Activated naive CD8-positive, alpha-beta T cell treated with anti-CD3 and anti-CD28 coated beads, Interleukin-2, amount 50 U/mL, for 24 hours (primary cell): Measurements from ENCODE around the gene GEMIN7.

Experiments
- ATAC-seq: fragments of 150-1000 bp; cut with Tn5 transposase; one replicate; pipeline ENCODE4 v1.10.0; 2021
- DNase-seq: peaks from one replicate; pipeline ENCODE4 v3.0.0; 2021
- H3K27ac Mint-ChIP-seq: one replicate; pipeline ENCODE4 v1.8.0; 2021; ENCODE audit warnings: mild to moderate bottlenecking, mixed read lengths
- H3K27me3 Mint-ChIP-seq: one replicate; pipeline ENCODE4 v1.8.0; 2021; ENCODE audit warnings: mixed read lengths
- H3K36me3 Mint-ChIP-seq: one replicate; pipeline ENCODE4 v1.8.0; 2021; ENCODE audit warnings: low read depth, mixed read lengths
- H3K4me1 Mint-ChIP-seq: one replicate; pipeline ENCODE4 v1.8.0; 2021; ENCODE audit warnings: mixed read lengths
- H3K4me3 Mint-ChIP-seq: one replicate; pipeline ENCODE4 v1.8.0; 2021; ENCODE audit warnings: mild to moderate bottlenecking, moderate library complexity, mixed read lengths
- H3K9me3 Mint-ChIP-seq: one replicate; pipeline ENCODE4 v1.8.0; 2021; ENCODE audit warnings: mixed read lengths

Gene GEMIN7

GRCh38 chr19:45050036-45050435 lies 29.0 kb upstream of the GEMIN7 start:
- no peak overlapping the region for H3K4me3 Mint-ChIP-seq
- ATAC-seq: no peak
- no peak overlapping the region for H3K27ac Mint-ChIP-seq

GRCh38 chr19:45051929-45052579 lies 27.0 kb upstream of the GEMIN7 start:
- no peaks in the 10 kb centered on the region for H3K9me3 Mint-ChIP-seq
- peak overlapping the region; percentile 1 for H3K27ac Mint-ChIP-seq
- no peak overlapping the region for H3K4me3 Mint-ChIP-seq
- peaks cover 26% of the 10 kb centered on the region for H3K4me1 Mint-ChIP-seq
- ATAC-seq: peak; percentile 37
- DNase-seq: no peak
- no peaks in the 10 kb centered on the region for H3K27me3 Mint-ChIP-seq
- peaks cover 18% of the 10 kb centered on the region for H3K36me3 Mint-ChIP-seq

More at GRCh38 chr19:45050036-45050435, 29.0 kb upstream of the GEMIN7 start:
- no peak for DNase-seq
- Mint-ChIP-seq H3K27me3 (no peaks in the 10 kb centered on the region), H3K9me3 (no peaks in the 10 kb centered on the region), H3K4me1 (peaks cover 45% of the 10 kb centered on the region), H3K36me3 (peaks cover 32% of the 10 kb centered on the region)

GRCh38 chr19:45056831-45057230 lies 22.2 kb upstream of the GEMIN7 start:
- peaks cover 4% of the 10 kb centered on the region for H3K4me1 Mint-ChIP-seq
- no peaks in the 10 kb centered on the region for H3K27me3 Mint-ChIP-seq
- peaks cover 33% of the 10 kb centered on the region for H3K36me3 Mint-ChIP-seq
- no peaks in the 10 kb centered on the region for H3K9me3 Mint-ChIP-seq
- no peak overlapping the region for H3K27ac Mint-ChIP-seq
- H3K4me3 Mint-ChIP-seq: no peak overlapping the region
- no peak for ATAC-seq
- no peak for DNase-seq

GRCh38 chr19:45057444-45057843 lies 21.6 kb upstream of the GEMIN7 start:
- Mint-ChIP-seq H3K27me3 (no peaks in the 10 kb centered on the region), H3K27ac (no peak overlapping the region), H3K4me3 (no peak overlapping the region), H3K9me3 (no peaks in the 10 kb centered on the region), H3K36me3 (peaks cover 30% of the 10 kb centered on the region), H3K4me1 (no peaks in the 10 kb centered on the region)
- ATAC-seq: no peak
- no peak for DNase-seq

- DNase-seq: no peak
- Mint-ChIP-seq H3K27ac (no peak overlapping the region), H3K27me3 (no peaks in the 10 kb centered on the region), H3K4me1 (no peaks in the 10 kb centered on the region), H3K9me3 (no peaks in the 10 kb centered on the region), H3K4me3 (no peak overlapping the region), H3K36me3 (peaks cover 30% of the 10 kb centered on the region)
- ATAC-seq: no peak
Measured at GRCh38 chr19:45058622-45059159, 20.4 kb upstream of the GEMIN7 start.

GRCh38 chr19:45059258-45059965 lies 19.6 kb upstream of the GEMIN7 start:
- Mint-ChIP-seq H3K27ac (no peak overlapping the region), H3K9me3 (no peaks in the 10 kb centered on the region), H3K27me3 (no peaks in the 10 kb centered on the region), H3K4me3 (no peak overlapping the region), H3K36me3 (peaks cover 25% of the 10 kb centered on the region), H3K4me1 (no peaks in the 10 kb centered on the region)
- DNase-seq (peak; percentile 85), ATAC-seq (peak; percentile 89)

GRCh38 chr19:45061965-45062364 lies 17.1 kb upstream of the GEMIN7 start:
- Mint-ChIP-seq H3K36me3 (peaks cover 21% of the 10 kb centered on the region), H3K9me3 (no peaks in the 10 kb centered on the region)

GRCh38 chr19:45063851-45064801 lies 14.9 kb upstream of the GEMIN7 start:
- H3K4me3 Mint-ChIP-seq: no peak overlapping the region
- ATAC-seq (no peak), DNase-seq (no peak)
- H3K36me3 Mint-ChIP-seq: peaks cover 16% of the 10 kb centered on the region
- H3K9me3 Mint-ChIP-seq: no peaks in the 10 kb centered on the region
- no peaks in the 10 kb centered on the region for H3K4me1 Mint-ChIP-seq
- H3K27ac Mint-ChIP-seq: no peak overlapping the region
- no peaks in the 10 kb centered on the region for H3K27me3 Mint-ChIP-seq

More at GRCh38 chr19:45061965-45062364, 17.1 kb upstream of the GEMIN7 start:
- ATAC-seq (no peak), DNase-seq (no peak)
- Mint-ChIP-seq H3K4me1 (no peaks in the 10 kb centered on the region), H3K27me3 (no peaks in the 10 kb centered on the region), H3K27ac (no peak overlapping the region), H3K4me3 (no peak overlapping the region)

GRCh38 chr19:45066921-45067661 lies 12.0 kb upstream of the GEMIN7 start:
- Mint-ChIP-seq H3K9me3 (no peaks in the 10 kb centered on the region), H3K27me3 (no peaks in the 10 kb centered on the region), H3K4me1 (no peaks in the 10 kb centered on the region), H3K27ac (no peak overlapping the region), H3K36me3 (peaks cover 11% of the 10 kb centered on the region), H3K4me3 (no peak overlapping the region)
- DNase-seq (no peak), ATAC-seq (no peak)

GRCh38 chr19:45068041-45068440 lies 11.0 kb upstream of the GEMIN7 start:
- DNase-seq: no peak
- Mint-ChIP-seq H3K4me1 (peaks cover 1% of the 10 kb centered on the region), H3K9me3 (no peaks in the 10 kb centered on the region), H3K4me3 (no peak overlapping the region), H3K27ac (no peak overlapping the region), H3K27me3 (no peaks in the 10 kb centered on the region), H3K36me3 (peaks cover 8% of the 10 kb centered on the region)
- ATAC-seq: no peak

GRCh38 chr19:45069056-45069455 lies 10.0 kb upstream of the GEMIN7 start:
- peaks cover 2% of the 10 kb centered on the region for H3K4me1 Mint-ChIP-seq
- H3K9me3 Mint-ChIP-seq: no peaks in the 10 kb centered on the region
- no peak for ATAC-seq
- peaks cover 8% of the 10 kb centered on the region for H3K36me3 Mint-ChIP-seq
- DNase-seq: no peak
- no peak overlapping the region for H3K27ac Mint-ChIP-seq
- H3K27me3 Mint-ChIP-seq: no peaks in the 10 kb centered on the region
- no peak overlapping the region for H3K4me3 Mint-ChIP-seq

- DNase-seq (no peak), ATAC-seq (no peak)
- peaks cover 9% of the 10 kb centered on the region for H3K4me1 Mint-ChIP-seq
- no peak overlapping the region for H3K4me3 Mint-ChIP-seq
- H3K27ac Mint-ChIP-seq: no peak overlapping the region
- peaks cover 8% of the 10 kb centered on the region for H3K36me3 Mint-ChIP-seq
- H3K27me3 Mint-ChIP-seq: no peaks in the 10 kb centered on the region
- no peaks in the 10 kb centered on the region for H3K9me3 Mint-ChIP-seq
Measured at GRCh38 chr19:45070214-45070613, 8.8 kb upstream of the GEMIN7 start.

- Mint-ChIP-seq H3K4me3 (no peak overlapping the region), H3K27me3 (no peaks in the 10 kb centered on the region), H3K27ac (no peak overlapping the region), H3K9me3 (no peaks in the 10 kb centered on the region), H3K36me3 (peaks cover 7% of the 10 kb centered on the region), H3K4me1 (peaks cover 9% of the 10 kb centered on the region)
- ATAC-seq (no peak), DNase-seq (no peak)
Measured at GRCh38 chr19:45070861-45071544, 8.1 kb upstream of the GEMIN7 start.
